Activated gamma-delta T cell treated with Interleukin-2 at 50 U/mL for 16 hours (primary cell): ENCODE results near the gene ALDH16A1.
A peak's percentile ranks its signal among the peaks of the same experiment; 100 is the strongest.
"Not testable (repeated sequence)": the region's sequence is repeated elsewhere in the genome, so short reads cannot be mapped to it uniquely, and the experiment has no call there.

Source experiments
- DNase-seq: peaks from one replicate; pipeline ENCODE4 v3.0.0-alpha.2; 2020

Gene ALDH16A1

GRCh38 chr19:49441960-49442350, 11.1 kb upstream of the ALDH16A1 start:
- no peak for DNase-seq

GRCh38 chr19:49442354-49442753, 10.7 kb upstream of the ALDH16A1 start:
- no peak for DNase-seq

- DNase-seq, result peak; percentile 33
These were observed 10.2 kb upstream of the ALDH16A1 start for GRCh38 chr19:49442771-49443365.

GRCh38 chr19:49443366-49444099, 9.5 kb upstream of the ALDH16A1 start:
- peak; percentile 93 for DNase-seq

GRCh38 chr19:49444100-49444700, 8.8 kb upstream of the ALDH16A1 start:
- DNase-seq, result not testable (repeated sequence)

GRCh38 chr19:49445997-49446396, 7.0 kb upstream of the ALDH16A1 start:
- no peak for DNase-seq

GRCh38 chr19:49447485-49448431, 5.3 kb upstream of the ALDH16A1 start:
- DNase-seq, result no peak

GRCh38 chr19:49448432-49448786, 4.6 kb upstream of the ALDH16A1 start:
- DNase-seq, result no peak

- no peak for DNase-seq
These were observed 2.6 kb upstream of the ALDH16A1 start for GRCh38 chr19:49450405-49450804.

- peak; percentile 95 for DNase-seq
These were observed 1.4 kb upstream of the ALDH16A1 start, which contains the start of gene PIH1D1 for GRCh38 chr19:49451430-49452181. Gene PIH1D1 (minus strand): TSS chr19:49451814. CDS start chr19:49451574, 240 bp downstream.

GRCh38 chr19:49453757-49454240, 774 bp downstream of the ALDH16A1 start:
- no peak for DNase-seq

- no peak for DNase-seq
These were observed 2.7 kb downstream of the ALDH16A1 start for GRCh38 chr19:49455773-49456172.

- DNase-seq, result no peak
These were observed 3.3 kb downstream of the ALDH16A1 start for GRCh38 chr19:49456326-49456725.

GRCh38 chr19:49458567-49458903, 5.5 kb downstream of the ALDH16A1 start:
- DNase-seq, result no peak

GRCh38 chr19:49459388-49459787, 6.4 kb downstream of the ALDH16A1 start:
- no peak for DNase-seq

GRCh38 chr19:49461130-49461529, 8.1 kb downstream of the ALDH16A1 start:
- DNase-seq, result not testable (repeated sequence)

GRCh38 chr19:49461656-49462055, 8.6 kb downstream of the ALDH16A1 start:
- DNase-seq, result no peak

- DNase-seq, result no peak
These were observed 9.5 kb downstream of the ALDH16A1 start for GRCh38 chr19:49462492-49462891.

GRCh38 chr19:49463960-49464740, 11.1 kb downstream of the ALDH16A1 start:
- no peak for DNase-seq

- no peak for DNase-seq
These were observed 12.3 kb downstream of the ALDH16A1 start for GRCh38 chr19:49465371-49465770.

- DNase-seq, result no peak
These were observed 15.2 kb downstream of the ALDH16A1 start for GRCh38 chr19:49468199-49468598.
